K562 treated with DMSO at 1 percent for 24 hours (cell line): ENCODE results near the gene TOMM5. TPM values are rescaled to one million over a fixed set of nuclear protein-coding genes. Genes with fewer than 3 reads are reported as not detected.

ENCODE experiments used
- total RNA-seq: library from RNA; unstranded; fragments of 300-600 nt; gene quantifications from 2 replicates; pipeline ENCODE4 v1.2.3, GENCODE V29; 2022; ENCODE audit warnings: low read depth; ENCODE audit not compliant: insufficient read depth

Gene TOMM5
- total RNA-seq, result 120 and 129 TPM in 2 replicates

DNA sequence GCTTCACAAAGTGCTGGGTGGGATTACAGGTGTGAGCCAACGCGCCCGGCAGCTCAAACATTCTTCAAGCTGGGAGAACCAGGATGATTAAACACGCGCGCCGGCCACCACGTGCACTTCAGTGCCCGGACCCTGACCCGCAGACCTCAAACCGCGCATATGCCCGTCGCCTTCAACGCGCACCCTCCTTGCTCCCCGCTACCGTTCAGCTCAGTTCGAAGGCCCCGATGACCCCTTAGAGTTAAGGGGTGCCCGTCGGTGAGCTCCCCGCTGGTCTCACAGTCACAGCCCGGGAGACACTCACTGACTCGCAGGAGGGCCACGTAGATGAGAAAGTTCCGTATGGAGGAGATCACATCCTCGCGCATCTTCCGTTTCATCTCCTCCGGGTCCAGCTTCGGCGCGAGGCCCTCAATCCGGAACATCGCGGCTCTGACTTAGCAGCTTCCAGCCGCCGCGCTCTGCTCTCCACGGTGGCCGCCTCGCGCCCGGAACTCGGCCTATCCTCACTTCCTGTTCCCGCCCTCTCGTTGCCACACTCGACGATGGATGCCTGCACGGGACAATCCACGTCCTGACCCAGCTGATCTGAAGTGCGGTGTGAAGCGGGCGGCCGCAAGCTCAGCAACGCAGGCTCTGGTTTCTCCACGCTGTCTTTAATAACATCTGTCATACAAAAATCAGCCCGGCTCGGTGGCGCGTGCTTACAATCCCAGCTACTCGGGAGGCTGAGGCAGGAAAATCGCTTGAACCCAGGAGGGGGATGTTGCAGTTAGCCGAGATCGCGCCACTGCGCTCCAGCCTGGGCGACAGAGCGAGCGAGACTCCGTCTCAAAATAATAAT is at the start of gene TOMM5:
TOMM5 (minus strand) TSS at position 490 of the 844 bp plus-strand sequence; CDS start at position 425, 65 bp downstream.

DNA sequence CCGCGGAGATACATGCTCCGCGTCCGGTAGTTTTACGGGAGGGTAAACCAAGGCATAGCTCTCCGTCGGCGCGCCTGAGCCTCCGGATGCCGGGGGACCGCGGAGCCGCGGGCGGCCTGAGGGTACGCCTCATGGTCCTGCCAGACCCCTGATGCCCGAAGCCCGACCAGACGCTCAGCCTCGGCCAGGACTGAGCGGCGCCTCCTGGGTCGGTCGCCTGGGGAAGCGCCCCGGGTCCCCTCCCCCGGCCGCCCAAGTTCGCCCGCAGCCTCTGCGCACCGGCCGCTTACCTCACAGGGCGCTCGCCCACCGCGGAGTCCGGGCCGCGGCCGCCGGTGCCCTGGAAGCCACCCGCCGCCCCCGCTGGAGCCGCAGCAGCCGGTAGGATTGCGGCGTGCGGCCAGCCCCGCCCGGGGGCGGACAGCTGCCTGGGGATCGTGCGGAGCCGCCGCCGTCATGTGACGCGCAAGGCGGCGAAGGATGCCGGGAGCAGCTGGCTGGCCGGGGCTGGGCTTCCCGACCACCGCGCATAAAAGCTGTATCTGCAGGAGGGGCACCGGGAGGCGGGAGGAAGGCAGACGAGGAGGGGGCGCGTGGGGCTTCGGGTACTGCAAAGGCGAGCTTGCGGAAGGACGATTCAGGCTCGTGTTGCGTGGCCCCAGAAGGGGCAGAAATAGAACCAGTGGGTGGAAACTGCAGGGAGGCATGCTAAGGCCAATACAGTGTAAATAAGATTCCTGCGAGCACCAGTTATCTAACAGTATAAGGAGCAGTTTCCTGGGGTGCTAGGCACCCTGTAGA is 16.3 kb downstream of the TOMM5 start, which contains the start of gene FBXO10:
FBXO10 (minus strand) TSS at position 460 of the 801 bp plus-strand sequence. CDS start 34,612 bp downstream, outside the sequence.

Other genes starting within 250 kb of the TOMM5 start
- 216 and 227 TPM in 2 replicates for gene GRHPR, start 169.9 kb downstream of the TOMM5 start, total RNA-seq
- gene ZBTB5, start 127.1 kb downstream of the TOMM5 start, total RNA-seq, result 18.6 and 18.7 TPM in 2 replicates
- 29.0 and 32.6 TPM in 2 replicates for gene POLR1E, start 106.6 kb downstream of the TOMM5 start, total RNA-seq
- gene FBXO10, start 16.2 kb downstream of the TOMM5 start, total RNA-seq, result 9.5 and 9.9 TPM in 2 replicates
- gene FRMPD1, start 58.4 kb upstream of the TOMM5 start, total RNA-seq, result not detected in 2 replicates
- gene TRMT10B, start 161.2 kb upstream of the TOMM5 start, total RNA-seq, result 5.4 and 5.7 TPM in 2 replicates
- 54.6 and 57.9 TPM in 2 replicates for gene EXOSC3, start 192.5 kb upstream of the TOMM5 start, total RNA-seq
- 20.9 and 21.4 TPM in 2 replicates for gene DCAF10, start 208.2 kb upstream of the TOMM5 start, total RNA-seq